HUES64 (cell line): ENCODE measurements around the gene DNAH1.

Experiments used
- H3K27ac ChIP-seq: 2 replicates; pipeline ENCODE4 v1.7.0; 2013; ENCODE audit warnings: low read depth, low read length, inconsistent platforms
- H3K27me3 ChIP-seq: 2 replicates; pipeline ENCODE4 v1.6.1; 2013; ENCODE audit warnings: mild to moderate bottlenecking, low read length; ENCODE audit not compliant: insufficient read depth
- H3K36me3 ChIP-seq: 2 replicates; pipeline ENCODE4 v1.6.1; 2013; ENCODE audit warnings: mild to moderate bottlenecking, low read length; ENCODE audit not compliant: insufficient read depth
- H3K4me1 ChIP-seq: 2 replicates; pipeline ENCODE4 v1.6.1; 2013; ENCODE audit warnings: mild to moderate bottlenecking, low read length, moderate library complexity; ENCODE audit not compliant: insufficient read depth
- H3K4me3 ChIP-seq: 2 replicates; pipeline ENCODE4 v1.5.1; 2013; ENCODE audit warnings: mild to moderate bottlenecking, low read length, moderate library complexity
- H3K9ac ChIP-seq: 2 replicates; pipeline ENCODE4 v1.6.1; 2013; ENCODE audit warnings: mild to moderate bottlenecking, low read depth, low read length
- H3K9me3 ChIP-seq: 2 replicates; pipeline ENCODE4 v1.6.1; 2013; ENCODE audit warnings: low read depth, low read length; ENCODE audit not compliant: insufficient read depth
- WGBS: fragments of 150-250, 120-280 bp; methylation state at CpG from one replicate; pipeline ENCODE4 v1.1.7; 2013; ENCODE audit warnings: missing lambda C conversion rate; 5-methylcytosine and 5-hydroxymethylcytosine counted together

The DNAH1 gene

GRCh38 chr3:52314489-52314888, 1.6 kb upstream of the DNAH1 start:
- Histone ChIP-seq H3K9me3 (no peaks in the 10 kb centered on the region), H3K4me3 (no peak overlapping the region), H3K9ac (no peak overlapping the region), H3K27ac (no peak overlapping the region), H3K27me3 (peaks cover 15% of the 10 kb centered on the region), H3K4me1 (no peaks in the 10 kb centered on the region; the same call in 1 of the 2 replicates), H3K36me3 (no peaks in the 10 kb centered on the region)
- WGBS: 93% methylated on average over 3 of the region's 3 CpGs

DNA sequence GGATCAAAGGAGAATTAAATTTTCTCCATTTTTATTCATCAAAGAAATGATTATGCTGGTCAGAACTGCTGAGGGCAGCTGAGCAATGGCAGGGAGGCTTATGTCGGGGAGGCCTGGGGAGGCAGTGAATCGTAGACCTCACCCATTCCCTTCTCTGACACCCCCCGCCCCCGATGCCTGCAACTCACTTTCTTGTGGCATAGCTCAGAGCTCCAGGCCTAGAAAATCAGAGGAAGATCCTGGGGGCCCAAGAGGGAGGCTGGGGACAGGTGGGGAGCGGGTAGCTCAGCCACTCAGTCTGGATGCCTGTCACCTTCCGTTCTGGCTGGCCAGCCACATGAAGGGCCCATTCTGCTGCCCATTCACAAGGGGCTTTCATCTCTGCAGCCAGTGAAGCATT, 1.1 kb upstream of the DNAH1 start:
- Histone ChIP-seq H3K36me3 (no peaks in the 10 kb centered on the region), H3K27ac (no peak overlapping the region), H3K9me3 (no peaks in the 10 kb centered on the region), H3K4me3 (no peak overlapping the region), H3K4me1 (no peaks in the 10 kb centered on the region; the same call in 1 of the 2 replicates), H3K9ac (no peak overlapping the region), H3K27me3 (peaks cover 15% of the 10 kb centered on the region)
- 92% methylated on average over 6 of the region's 6 CpGs for WGBS

DNA sequence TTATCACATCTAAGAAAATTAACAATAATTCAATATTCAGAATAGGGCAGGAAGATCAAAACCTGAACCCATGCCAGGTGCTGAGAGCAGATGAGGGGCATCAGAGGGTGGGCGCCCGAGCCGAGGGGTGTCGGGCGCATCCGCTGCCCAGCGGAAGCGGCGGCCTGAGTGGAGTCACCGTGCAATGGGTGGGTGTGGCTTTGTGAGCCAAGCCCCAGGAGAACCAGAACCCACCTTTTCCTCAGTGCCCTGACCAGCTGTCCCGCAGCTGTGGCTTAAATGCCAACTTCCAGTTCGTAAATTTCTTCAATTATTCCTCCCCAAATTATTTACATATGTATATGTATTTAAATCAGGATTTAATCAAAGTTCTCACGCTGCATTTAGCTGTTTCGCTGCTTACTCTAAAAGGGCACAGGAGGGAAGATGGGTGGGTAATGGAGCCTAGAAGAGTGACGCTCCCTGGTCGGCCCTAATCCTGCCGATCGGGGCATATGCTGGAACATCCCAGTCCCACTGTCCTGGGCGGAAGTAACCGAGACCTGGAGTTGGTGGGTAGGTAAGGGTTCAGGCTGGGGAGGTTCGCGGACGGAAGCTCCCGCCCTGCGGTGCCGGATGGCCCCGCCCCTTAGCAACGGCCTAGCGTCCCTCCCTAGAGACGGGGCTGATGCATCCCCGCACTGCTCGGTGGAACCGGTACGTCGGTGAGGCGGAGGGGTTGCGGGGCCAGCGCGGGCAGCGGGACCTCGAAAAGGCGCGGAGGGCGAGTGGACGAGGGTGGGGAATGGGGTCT, 1.3 kb downstream of the DNAH1 start:
- peaks cover 15% of the 10 kb centered on the region for H3K27me3 ChIP-seq
- peak overlapping the region; percentile 57 for H3K4me3 ChIP-seq
- 21% methylated on average over 43 of the region's 45 CpGs for WGBS
- H3K27ac ChIP-seq: no peak overlapping the region
- no peaks in the 10 kb centered on the region for H3K9me3 ChIP-seq
- no peaks in the 10 kb centered on the region; the same call in 1 of the 2 replicates for H3K4me1 ChIP-seq
- 0 out of 2 replicates have a peak overlapping the region, but pooled peaks have one; percentile 29 for H3K9ac ChIP-seq
- no peaks in the 10 kb centered on the region for H3K36me3 ChIP-seq

GRCh38 chr3:52318186-52318816, 2.2 kb downstream of the DNAH1 start:
- Histone ChIP-seq H3K4me3 (no peak overlapping the region), H3K27ac (no peak overlapping the region), H3K9ac (no peak overlapping the region), H3K36me3 (no peaks in the 10 kb centered on the region), H3K27me3 (peaks cover 15% of the 10 kb centered on the region), H3K9me3 (no peaks in the 10 kb centered on the region), H3K4me1 (no peaks in the 10 kb centered on the region; the same call in 1 of the 2 replicates)
- WGBS: 78% methylated on average over 14 of the region's 14 CpGs

DNA sequence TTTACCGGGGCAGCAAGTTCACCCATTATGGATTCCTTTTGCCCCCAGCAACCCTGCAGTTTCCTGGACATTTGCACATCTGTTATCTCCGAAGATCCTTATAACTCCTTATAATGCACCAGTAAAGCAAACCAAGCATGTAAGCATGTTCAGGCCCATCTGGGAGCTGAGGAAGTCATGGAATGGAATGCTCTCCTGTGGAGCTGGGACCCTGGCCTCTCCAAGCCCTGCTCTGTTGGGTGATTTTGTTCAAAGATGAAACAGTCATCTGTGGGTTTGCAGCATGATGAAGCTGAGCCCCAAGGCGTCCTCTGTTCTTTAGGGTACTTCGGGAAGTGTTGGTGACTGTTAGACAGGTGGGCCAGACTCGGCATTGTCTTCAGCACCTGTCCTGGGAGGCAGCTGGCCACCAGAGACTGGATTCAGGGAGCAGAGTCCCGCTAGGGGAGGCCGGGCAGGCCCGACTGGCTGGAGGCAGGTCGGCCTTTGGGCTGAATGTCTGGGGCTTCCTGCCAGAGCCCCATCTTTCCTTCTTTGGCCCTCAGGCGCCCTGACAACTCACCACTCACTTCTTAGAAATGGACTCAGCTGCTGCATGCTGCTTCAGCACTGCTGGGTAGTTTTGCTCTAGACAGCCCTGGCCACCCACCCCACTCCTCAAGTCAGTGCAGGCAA, 3.9 kb downstream of the DNAH1 start:
- no peak overlapping the region for H3K27ac ChIP-seq
- no peak overlapping the region for H3K9ac ChIP-seq
- WGBS: 89% methylated on average over 10 of the region's 10 CpGs
- peaks cover 15% of the 10 kb centered on the region for H3K27me3 ChIP-seq
- H3K4me3 ChIP-seq: no peak overlapping the region
- no peaks in the 10 kb centered on the region for H3K9me3 ChIP-seq
- no peaks in the 10 kb centered on the region for H3K4me1 ChIP-seq
- no peaks in the 10 kb centered on the region for H3K36me3 ChIP-seq

DNA sequence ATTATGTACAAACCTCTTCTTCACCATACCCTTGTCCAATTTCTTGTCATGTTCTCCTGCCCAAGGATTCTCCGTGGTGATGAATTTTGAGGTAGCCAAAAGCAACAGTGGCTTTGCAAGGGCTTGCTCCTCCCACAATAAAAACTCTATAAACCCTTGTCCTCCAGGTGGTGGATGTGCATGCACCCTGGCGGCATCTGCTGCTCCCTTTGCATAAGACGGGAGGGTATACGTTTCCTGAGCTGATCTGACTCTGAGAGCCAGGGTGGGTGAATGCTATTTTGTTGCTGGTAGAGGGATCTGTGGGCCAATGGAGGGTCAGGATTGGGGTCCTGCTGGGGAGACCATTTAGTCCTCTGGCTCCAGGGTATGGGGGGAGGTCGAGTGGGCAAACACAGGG, 5.4 kb downstream of the DNAH1 start:
- 78% methylated on average over 5 of the region's 5 CpGs for WGBS
- no peak overlapping the region for H3K4me3 ChIP-seq

GRCh38 chr3:52322466-52322865, 6.3 kb downstream of the DNAH1 start:
- Histone ChIP-seq H3K4me3 (no peak overlapping the region), H3K9ac (no peak overlapping the region)

More for the DNA sequence above, 5.4 kb downstream of the DNAH1 start:
- no peaks in the 10 kb centered on the region for H3K36me3 ChIP-seq
- no peak overlapping the region for H3K27ac ChIP-seq
- no peaks in the 10 kb centered on the region for H3K9me3 ChIP-seq
- H3K27me3 ChIP-seq: peaks cover 15% of the 10 kb centered on the region
- no peaks in the 10 kb centered on the region for H3K4me1 ChIP-seq
- H3K9ac ChIP-seq: no peak overlapping the region

DNA sequence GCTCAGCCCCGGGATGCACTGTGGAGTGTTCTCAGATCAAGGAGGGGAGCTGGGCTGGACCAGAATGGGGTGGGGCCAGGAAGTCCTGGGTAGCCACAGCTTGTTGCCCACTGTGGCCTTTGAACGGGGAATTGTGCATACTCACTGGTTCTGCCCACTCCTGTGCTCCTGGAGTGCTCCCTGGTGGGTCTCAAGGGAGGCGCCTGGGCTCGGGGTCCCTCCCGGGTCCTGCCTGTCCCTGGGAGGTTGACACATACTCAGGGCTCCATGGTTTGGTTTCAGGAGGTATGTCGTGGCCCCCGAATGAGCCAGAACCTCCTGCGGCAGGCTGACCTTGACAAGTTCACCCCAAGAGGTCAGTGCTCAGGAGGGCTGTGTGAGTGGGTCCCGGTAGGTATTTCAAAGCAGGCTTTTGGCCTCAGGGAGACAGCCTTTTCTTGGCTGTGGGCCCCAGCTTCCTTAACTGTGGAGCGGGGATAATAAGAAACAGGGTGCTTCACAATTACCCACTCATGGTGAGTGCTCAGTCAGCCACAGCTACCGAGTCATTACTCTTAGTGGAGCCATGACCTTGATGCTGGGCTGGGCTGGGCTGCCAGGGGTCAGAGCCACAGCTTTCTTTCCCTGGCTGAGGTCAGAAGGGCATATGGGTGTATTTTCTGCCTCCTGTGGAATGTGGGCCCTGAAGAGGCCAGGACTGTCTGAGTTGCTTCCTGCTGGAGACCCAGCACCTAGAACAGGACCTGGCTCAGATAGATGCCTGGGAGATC, 7.6 kb downstream of the DNAH1 start:
- no peak overlapping the region for H3K27ac ChIP-seq
- H3K4me3 ChIP-seq: no peak overlapping the region
- H3K27me3 ChIP-seq: peaks cover 5% of the 10 kb centered on the region; the same call in 1 of the 2 replicates
- H3K36me3 ChIP-seq: no peaks in the 10 kb centered on the region
- H3K4me1 ChIP-seq: no peaks in the 10 kb centered on the region
- H3K9me3 ChIP-seq: no peaks in the 10 kb centered on the region
- no peak overlapping the region for H3K9ac ChIP-seq
- 92% methylated on average over 11 of the region's 11 CpGs for WGBS

More at GRCh38 chr3:52322466-52322865, 6.3 kb downstream of the DNAH1 start:
- H3K27ac ChIP-seq: no peak overlapping the region
- peaks cover 15% of the 10 kb centered on the region for H3K27me3 ChIP-seq
- H3K36me3 ChIP-seq: no peaks in the 10 kb centered on the region
- no peaks in the 10 kb centered on the region for H3K9me3 ChIP-seq
- WGBS: 93% methylated on average over 7 of the region's 7 CpGs
- H3K4me1 ChIP-seq: no peaks in the 10 kb centered on the region

DNA sequence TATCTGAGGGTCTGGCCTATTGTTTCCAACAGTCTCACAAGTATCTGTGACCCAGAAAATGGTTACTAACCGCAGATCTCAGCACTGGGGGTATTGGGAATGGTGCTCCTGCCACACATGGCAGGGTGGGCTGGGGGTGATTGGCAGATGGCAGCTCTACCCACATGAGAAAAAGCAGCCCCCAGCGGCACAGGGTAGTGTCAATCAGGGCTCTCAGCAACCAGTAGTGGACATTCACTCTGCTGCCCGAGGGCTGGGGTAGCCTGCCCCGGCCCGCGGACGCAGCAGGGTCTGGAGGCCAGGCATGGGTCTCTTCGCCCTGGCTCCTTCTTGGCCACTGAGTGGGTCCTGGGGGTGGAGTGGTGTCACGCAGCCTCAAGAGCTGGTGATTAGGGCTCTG, 8.6 kb downstream of the DNAH1 start:
- 96% methylated on average over 9 of the region's 9 CpGs for WGBS

DNA sequence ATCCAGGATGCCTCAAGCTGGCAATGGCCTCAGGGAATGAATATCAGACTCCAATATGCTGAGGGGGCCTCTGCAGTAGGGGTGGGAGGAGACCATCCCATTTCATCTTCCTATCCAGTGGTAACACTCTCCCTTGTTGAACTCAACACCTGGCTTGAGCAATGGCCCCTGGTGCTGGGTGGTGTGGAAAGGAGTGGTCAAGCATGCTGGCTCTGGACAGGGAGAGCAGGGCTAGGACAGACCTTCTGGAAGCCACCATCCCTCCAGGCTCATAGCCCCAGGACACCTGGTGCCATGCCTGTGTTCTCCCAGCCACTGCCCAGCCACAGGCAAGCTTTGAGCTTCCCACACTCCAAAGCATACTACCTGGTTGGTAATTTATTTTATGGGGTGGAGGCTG, 9.6 kb downstream of the DNAH1 start:
- Histone ChIP-seq H3K9ac (no peak overlapping the region), H3K4me1 (no peaks in the 10 kb centered on the region), H3K36me3 (no peaks in the 10 kb centered on the region), H3K27ac (no peak overlapping the region), H3K9me3 (no peaks in the 10 kb centered on the region), H3K27me3 (no peaks in the 10 kb centered on the region), H3K4me3 (no peak overlapping the region)

More for the DNA sequence above, 8.6 kb downstream of the DNAH1 start:
- Histone ChIP-seq H3K27me3 (no peaks in the 10 kb centered on the region), H3K4me3 (no peak overlapping the region), H3K9ac (no peak overlapping the region), H3K27ac (no peak overlapping the region), H3K36me3 (no peaks in the 10 kb centered on the region), H3K9me3 (no peaks in the 10 kb centered on the region), H3K4me1 (no peaks in the 10 kb centered on the region)
